ENCODE measurements around the gene KBTBD8. TPM values are rescaled to one million over a fixed set of nuclear protein-coding genes. Genes with fewer than 3 reads are reported as not detected.

The KBTBD8 gene
- total and polyA plus RNA-seq, 12 donors: 0.06 to 11.9 (median 1.2) TPM

DNA sequence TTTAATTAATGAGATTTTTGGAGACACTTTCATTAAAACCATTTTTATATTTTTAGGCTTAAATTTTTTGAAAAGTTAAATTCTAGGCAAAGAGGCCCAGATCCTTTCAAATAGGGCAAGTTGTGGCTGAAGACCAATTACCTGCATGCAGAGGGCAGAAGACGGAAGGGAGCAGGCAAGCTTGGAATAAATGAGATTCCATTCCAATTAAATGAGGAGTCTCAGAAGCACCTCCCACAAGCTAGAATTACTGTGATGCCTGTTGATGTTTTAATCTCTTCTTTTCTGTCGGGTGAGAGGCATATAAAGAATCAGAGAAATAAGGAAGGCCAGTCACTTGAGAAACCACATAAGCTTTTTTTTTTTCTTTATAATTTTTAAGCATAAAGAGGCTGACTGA lies 46.8 kb downstream of the KBTBD8 start:
- WGBS, 4 donors: 62 to 77% (median 67%) methylated on average over 2 of the region's 2 CpGs
- no peak for DNase-seq

DNA sequence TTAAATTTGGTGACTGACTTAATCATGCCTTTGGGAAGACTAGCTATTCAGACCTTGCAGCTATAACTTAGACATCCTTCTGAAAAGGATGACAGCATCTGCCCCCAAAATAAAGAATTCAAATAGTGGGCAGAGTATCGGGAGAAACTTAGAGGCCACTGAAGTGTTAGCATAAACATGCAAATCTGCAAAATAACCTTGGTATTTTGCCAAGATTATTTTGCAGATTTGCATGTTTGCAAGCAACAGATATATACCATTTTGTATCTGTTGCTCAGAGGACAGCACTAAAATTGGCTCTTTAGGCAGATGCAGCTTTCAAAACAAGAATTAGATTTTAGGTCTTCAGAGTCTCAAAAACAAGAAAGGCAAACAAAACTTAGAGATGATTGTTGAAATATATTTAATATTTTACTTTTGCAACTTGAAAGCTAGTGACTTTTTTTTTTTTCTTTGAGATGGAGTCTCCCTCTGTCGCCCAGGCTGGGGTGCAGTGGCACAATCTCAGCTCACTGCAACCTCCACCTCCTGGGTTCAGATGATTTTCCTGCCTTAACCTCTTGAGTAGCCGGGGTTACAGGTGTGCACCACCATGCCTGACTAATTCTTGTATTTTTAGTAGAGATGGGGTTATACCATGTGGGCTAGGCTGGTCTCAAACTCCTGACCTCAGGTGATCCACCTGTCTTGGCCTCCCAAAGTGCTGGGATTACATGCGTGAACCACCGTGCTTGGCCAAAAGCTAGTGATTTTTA lies 47.8 kb downstream of the KBTBD8 start:
- Histone ChIP-seq H3K27ac (no peak overlapping the region), H3K4me3 (no peak overlapping the region), H3K9me3 (replicated peaks in 1 of 3) (no peaks in the 10 kb centered on the region), H3K27me3 (no peaks in the 10 kb centered on the region), H3K4me1 (replicated peaks in 1 of 2) (no peaks in the 10 kb centered on the region), H3K36me3 (replicated peaks in 1 of 2) (no peaks in the 10 kb centered on the region)
- intact Hi-C loops (cut with DNase I): no loop called here
- WGBS, 4 donors: 78 to 83% (median 79%) methylated on average over 5 of the region's 5 CpGs
- no peak for DNase-seq
- no peak for TF ChIP-seq POLR2A (IDR thresholded peaks at IDR 0.05)
- TF ChIP-seq, protein P1, sequence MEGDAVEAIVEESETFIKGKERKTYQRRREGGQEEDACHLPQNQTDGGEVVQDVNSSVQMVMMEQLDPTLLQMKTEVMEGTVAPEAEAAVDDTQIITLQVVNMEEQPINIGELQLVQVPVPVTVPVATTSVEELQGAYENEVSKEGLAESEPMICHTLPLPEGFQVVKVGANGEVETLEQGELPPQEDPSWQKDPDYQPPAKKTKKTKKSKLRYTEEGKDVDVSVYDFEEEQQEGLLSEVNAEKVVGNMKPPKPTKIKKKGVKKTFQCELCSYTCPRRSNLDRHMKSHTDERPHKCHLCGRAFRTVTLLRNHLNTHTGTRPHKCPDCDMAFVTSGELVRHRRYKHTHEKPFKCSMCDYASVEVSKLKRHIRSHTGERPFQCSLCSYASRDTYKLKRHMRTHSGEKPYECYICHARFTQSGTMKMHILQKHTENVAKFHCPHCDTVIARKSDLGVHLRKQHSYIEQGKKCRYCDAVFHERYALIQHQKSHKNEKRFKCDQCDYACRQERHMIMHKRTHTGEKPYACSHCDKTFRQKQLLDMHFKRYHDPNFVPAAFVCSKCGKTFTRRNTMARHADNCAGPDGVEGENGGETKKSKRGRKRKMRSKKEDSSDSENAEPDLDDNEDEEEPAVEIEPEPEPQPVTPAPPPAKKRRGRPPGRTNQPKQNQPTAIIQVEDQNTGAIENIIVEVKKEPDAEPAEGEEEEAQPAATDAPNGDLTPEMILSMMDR (IDR thresholded peaks at IDR 0.05): no peak

More for the DNA sequence above, 46.8 kb downstream of the KBTBD8 start:
- no peak for TF ChIP-seq POLR2A (IDR thresholded peaks at IDR 0.05)
- no peak overlapping the region for H3K27ac ChIP-seq
- H3K9me3 ChIP-seq (replicated peaks in 1 of 3): no peaks in the 10 kb centered on the region
- intact Hi-C loops (cut with DNase I): no loop called here
- no peaks in the 10 kb centered on the region for H3K4me1 ChIP-seq (replicated peaks in 1 of 2)
- H3K36me3 ChIP-seq (replicated peaks in 1 of 2): no peaks in the 10 kb centered on the region
- H3K27me3 ChIP-seq: no peaks in the 10 kb centered on the region
- no peak overlapping the region for H3K4me3 ChIP-seq

DNA sequence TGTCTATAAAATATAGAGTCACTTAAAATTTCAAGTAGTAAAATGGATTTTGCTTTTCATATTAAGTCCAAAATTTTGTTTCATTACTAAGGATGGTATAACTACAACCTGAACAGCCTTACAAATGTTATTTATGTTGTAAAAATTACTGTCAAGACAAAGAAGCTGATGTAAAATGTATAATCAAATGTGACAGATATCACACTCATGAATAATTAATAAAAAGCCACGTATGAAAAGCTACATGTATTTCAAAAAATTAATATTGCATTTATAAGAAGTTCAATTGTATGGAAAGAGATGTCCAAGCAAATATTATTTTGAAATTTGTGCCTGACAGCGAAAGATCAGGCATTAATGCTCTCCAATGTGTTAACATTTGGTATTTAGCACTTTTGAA lies 48.9 kb downstream of the KBTBD8 start:
- Histone ChIP-seq H3K27me3 (no peaks in the 10 kb centered on the region), H3K4me3 (no peak overlapping the region), H3K27ac (no peak overlapping the region), H3K36me3 (replicated peaks in 1 of 2) (no peaks in the 10 kb centered on the region), H3K4me1 (replicated peaks in 1 of 2) (no peaks in the 10 kb centered on the region), H3K9me3 (replicated peaks in 1 of 3) (no peaks in the 10 kb centered on the region)
- 71 to 79% (median 76%) methylated on average over 2 of the region's 2 CpGs for WGBS, 4 donors
- TF ChIP-seq POLR2A (IDR thresholded peaks at IDR 0.05): no peak
- TF ChIP-seq, protein P1 (IDR thresholded peaks at IDR 0.05): no peak
- DNase-seq: no peak
- intact Hi-C loops (cut with DNase I): no loop called here

DNA sequence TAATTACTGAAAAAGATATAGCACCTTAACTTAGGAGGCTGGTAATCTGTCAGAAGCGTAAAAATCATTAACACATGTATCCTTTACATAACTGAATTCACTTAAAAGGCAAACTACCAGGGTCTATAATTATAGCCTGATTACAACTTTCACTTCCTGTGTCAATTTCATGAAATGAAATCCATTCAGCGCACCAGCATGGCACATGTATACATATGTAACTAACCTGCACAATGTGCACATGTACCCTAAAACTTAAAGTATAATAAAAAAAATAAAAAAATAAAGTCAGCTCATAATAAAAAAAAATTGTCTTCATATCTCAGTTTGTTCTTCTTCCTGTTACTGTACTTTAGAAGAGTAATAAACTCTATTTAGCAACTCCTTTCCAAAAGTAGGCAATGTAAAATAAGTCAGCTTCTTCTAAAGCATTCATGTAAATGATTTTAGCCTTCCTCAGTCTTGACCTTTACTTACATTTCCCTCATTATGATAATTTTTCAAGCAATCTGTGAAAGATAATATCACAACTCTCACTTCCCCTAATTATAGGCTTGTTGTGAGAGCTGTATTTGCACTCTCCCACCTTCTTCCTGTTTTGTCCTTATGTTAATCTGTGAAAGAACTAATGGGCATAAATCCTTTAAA lies 50.1 kb downstream of the KBTBD8 start:
- no peaks in the 10 kb centered on the region for H3K4me1 ChIP-seq (replicated peaks in 1 of 2)
- TF ChIP-seq, protein P1 (IDR thresholded peaks at IDR 0.05): no peak
- TF ChIP-seq POLR2A (IDR thresholded peaks at IDR 0.05): no peak
- DNase-seq: no peak
- WGBS, 4 donors: 63 to 83% (median 74%) methylated on average over 2 of the region's 2 CpGs
- H3K9me3 ChIP-seq (replicated peaks in 1 of 3): no peaks in the 10 kb centered on the region
- H3K4me3 ChIP-seq: no peak overlapping the region
- intact Hi-C loops (cut with DNase I): no loop called here
- H3K27me3 ChIP-seq: no peaks in the 10 kb centered on the region
- no peaks in the 10 kb centered on the region for H3K36me3 ChIP-seq (replicated peaks in 1 of 2)
- no peak overlapping the region for H3K27ac ChIP-seq

All from adrenal gland (tissue), 12 donors.